ENCODE data around the gene SCG2.

DNA sequence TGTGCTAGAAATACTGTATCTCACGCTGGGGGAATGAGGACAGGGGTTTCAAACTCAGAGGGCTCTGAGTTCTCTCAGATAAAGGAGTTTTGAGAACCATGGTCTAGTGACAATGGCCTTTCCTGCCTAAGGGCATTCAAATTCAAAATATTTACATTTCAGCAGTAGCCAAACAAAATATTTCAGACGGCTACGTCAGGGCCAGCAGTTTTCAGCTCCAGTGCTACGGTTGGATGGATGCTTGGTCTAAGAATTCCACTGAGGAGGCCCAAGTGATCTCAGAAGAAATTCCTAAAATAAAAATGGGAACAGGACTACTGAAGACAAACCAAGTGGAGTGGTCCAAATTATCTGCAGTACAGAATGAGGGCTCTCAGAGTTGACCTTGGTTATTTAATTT, 41.1 kb upstream of the SCG2 start:
- TF ChIP-seq ETV6 (CRISPR knock-in tag; IDR thresholded peaks at IDR 0.05) (no peak), ZNF416 (CRISPR knock-in tag; IDR thresholded peaks at IDR 0.05) (no peak), ZNF121 (CRISPR knock-in tag; IDR thresholded peaks at IDR 0.05) (no peak), ZNF317 (CRISPR knock-in tag; IDR thresholded peaks at IDR 0.05; ENCODE audit: borderline replicate concordance, low read depth) (no peak), TCF7 (CRISPR knock-in tag; IDR thresholded peaks at IDR 0.05; ENCODE audit: low read depth) (no peak), ZNF263 (CRISPR knock-in tag; IDR thresholded peaks at IDR 0.05; ENCODE audit: low read depth) (no peak), FOXK1 (CRISPR knock-in tag; IDR thresholded peaks at IDR 0.05) (no peak)
- TF ChIP-seq, protein P1, sequence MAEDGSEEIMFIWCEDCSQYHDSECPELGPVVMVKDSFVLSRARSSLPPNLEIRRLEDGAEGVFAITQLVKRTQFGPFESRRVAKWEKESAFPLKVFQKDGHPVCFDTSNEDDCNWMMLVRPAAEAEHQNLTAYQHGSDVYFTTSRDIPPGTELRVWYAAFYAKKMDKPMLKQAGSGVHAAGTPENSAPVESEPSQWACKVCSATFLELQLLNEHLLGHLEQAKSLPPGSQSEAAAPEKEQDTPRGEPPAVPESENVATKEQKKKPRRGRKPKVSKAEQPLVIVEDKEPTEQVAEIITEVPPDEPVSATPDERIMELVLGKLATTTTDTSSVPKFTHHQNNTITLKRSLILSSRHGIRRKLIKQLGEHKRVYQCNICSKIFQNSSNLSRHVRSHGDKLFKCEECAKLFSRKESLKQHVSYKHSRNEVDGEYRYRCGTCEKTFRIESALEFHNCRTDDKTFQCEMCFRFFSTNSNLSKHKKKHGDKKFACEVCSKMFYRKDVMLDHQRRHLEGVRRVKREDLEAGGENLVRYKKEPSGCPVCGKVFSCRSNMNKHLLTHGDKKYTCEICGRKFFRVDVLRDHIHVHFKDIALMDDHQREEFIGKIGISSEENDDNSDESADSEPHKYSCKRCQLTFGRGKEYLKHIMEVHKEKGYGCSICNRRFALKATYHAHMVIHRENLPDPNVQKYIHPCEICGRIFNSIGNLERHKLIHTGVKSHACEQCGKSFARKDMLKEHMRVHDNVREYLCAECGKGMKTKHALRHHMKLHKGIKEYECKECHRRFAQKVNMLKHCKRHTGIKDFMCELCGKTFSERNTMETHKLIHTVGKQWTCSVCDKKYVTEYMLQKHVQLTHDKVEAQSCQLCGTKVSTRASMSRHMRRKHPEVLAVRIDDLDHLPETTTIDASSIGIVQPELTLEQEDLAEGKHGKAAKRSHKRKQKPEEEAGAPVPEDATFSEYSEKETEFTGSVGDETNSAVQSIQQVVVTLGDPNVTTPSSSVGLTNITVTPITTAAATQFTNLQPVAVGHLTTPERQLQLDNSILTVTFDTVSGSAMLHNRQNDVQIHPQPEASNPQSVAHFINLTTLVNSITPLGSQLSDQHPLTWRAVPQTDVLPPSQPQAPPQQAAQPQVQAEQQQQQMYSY (CRISPR knock-in tag; IDR thresholded peaks at IDR 0.05) = no peak
- TF ChIP-seq, protein P2, sequence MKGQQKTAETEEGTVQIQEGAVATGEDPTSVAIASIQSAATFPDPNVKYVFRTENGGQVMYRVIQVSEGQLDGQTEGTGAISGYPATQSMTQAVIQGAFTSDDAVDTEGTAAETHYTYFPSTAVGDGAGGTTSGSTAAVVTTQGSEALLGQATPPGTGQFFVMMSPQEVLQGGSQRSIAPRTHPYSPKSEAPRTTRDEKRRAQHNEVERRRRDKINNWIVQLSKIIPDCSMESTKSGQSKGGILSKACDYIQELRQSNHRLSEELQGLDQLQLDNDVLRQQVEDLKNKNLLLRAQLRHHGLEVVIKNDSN (CRISPR knock-in tag; IDR thresholded peaks at IDR 0.05) = no peak
- TF ChIP-seq, protein P3, sequence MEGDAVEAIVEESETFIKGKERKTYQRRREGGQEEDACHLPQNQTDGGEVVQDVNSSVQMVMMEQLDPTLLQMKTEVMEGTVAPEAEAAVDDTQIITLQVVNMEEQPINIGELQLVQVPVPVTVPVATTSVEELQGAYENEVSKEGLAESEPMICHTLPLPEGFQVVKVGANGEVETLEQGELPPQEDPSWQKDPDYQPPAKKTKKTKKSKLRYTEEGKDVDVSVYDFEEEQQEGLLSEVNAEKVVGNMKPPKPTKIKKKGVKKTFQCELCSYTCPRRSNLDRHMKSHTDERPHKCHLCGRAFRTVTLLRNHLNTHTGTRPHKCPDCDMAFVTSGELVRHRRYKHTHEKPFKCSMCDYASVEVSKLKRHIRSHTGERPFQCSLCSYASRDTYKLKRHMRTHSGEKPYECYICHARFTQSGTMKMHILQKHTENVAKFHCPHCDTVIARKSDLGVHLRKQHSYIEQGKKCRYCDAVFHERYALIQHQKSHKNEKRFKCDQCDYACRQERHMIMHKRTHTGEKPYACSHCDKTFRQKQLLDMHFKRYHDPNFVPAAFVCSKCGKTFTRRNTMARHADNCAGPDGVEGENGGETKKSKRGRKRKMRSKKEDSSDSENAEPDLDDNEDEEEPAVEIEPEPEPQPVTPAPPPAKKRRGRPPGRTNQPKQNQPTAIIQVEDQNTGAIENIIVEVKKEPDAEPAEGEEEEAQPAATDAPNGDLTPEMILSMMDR (IDR thresholded peaks at IDR 0.05) = no peak
- TF ChIP-seq, protein P4, sequence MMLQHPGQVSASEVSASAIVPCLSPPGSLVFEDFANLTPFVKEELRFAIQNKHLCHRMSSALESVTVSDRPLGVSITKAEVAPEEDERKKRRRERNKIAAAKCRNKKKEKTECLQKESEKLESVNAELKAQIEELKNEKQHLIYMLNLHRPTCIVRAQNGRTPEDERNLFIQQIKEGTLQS (CRISPR knock-in tag; conservative IDR thresholded peaks at IDR 0.05) = no peak
- TF ChIP-seq, protein P5, sequence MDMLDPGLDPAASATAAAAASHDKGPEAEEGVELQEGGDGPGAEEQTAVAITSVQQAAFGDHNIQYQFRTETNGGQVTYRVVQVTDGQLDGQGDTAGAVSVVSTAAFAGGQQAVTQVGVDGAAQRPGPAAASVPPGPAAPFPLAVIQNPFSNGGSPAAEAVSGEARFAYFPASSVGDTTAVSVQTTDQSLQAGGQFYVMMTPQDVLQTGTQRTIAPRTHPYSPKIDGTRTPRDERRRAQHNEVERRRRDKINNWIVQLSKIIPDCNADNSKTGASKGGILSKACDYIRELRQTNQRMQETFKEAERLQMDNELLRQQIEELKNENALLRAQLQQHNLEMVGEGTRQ (CRISPR knock-in tag; IDR thresholded peaks at IDR 0.05) = no peak
